Measurements from ENCODE around the gene CCDC71L. TPM values are rescaled to one million over a fixed set of nuclear protein-coding genes. Genes with fewer than 3 reads are reported as not detected.
A peak's percentile ranks its signal among the peaks of the same experiment; 100 is the strongest.

CCDC71L gene
- total RNA-seq, 1 donor = 40.6 TPM

DNA sequence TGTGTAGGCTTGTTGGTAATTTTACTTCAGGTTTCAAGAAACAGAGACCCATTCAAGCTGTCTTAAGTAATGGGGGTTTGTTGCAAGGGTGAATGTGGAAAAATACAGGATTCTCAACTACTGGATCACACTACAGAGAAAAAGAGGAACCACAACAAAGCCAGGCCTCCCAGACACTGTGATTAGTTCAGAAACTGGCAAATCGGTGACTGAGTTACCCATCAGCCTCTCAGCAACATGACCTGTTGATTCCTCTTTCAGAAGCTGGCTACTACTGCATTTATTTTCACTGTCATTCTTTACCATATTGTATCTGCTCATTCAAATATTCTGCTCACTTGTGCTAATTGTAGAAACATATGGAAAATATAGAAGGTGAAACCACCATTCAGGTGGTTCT is 16.0 kb downstream of the CCDC71L start:
- no peak overlapping the region for H3K4me3 ChIP-seq (ENCODE audit: low read depth, low read length)
- TF ChIP-seq, protein P1, sequence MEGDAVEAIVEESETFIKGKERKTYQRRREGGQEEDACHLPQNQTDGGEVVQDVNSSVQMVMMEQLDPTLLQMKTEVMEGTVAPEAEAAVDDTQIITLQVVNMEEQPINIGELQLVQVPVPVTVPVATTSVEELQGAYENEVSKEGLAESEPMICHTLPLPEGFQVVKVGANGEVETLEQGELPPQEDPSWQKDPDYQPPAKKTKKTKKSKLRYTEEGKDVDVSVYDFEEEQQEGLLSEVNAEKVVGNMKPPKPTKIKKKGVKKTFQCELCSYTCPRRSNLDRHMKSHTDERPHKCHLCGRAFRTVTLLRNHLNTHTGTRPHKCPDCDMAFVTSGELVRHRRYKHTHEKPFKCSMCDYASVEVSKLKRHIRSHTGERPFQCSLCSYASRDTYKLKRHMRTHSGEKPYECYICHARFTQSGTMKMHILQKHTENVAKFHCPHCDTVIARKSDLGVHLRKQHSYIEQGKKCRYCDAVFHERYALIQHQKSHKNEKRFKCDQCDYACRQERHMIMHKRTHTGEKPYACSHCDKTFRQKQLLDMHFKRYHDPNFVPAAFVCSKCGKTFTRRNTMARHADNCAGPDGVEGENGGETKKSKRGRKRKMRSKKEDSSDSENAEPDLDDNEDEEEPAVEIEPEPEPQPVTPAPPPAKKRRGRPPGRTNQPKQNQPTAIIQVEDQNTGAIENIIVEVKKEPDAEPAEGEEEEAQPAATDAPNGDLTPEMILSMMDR (IDR thresholded peaks at IDR 0.05; ENCODE audit: insufficient read depth, low read length) = no peak
- no peak for DNase-seq (ENCODE audit: low read depth)

DNA sequence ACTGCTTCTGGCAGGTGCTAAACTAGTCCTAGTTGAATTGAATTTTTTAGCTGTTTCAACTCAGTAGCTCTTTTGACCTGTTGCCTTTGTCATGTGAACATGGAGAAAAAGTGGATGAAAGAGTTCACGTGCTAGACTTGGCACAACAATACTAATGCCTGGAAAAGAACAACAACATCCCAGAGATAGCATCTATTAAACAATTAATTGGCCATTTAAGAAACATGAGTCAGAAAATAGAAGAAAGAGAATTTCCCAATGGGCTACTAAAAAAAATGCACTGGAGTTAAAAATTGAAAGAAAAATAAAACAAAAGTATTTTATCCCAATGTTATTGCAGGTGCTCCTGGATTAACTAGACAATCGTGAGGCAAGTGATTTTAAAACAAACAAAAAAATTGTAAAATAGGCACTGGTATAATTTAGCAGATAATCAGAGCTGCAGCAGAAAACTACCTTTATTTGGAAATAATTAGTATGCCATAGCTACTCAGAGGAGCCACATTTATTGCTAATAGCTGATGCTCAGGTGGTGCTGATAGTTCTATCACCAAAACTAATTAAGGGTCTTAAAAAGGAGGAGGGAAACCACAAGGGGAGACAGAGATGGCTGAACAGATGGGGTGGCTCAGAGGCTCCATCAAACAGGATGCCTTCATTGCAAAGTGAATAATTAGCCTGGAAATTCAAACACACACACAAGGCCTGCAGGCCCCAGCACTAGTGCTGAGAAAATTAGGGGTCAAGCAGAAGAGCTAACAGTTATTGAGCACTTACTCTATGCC is 17.6 kb downstream of the CCDC71L start:
- TF ChIP-seq, protein P1 (IDR thresholded peaks at IDR 0.05; ENCODE audit: insufficient read depth, low read length) = no peak
- H3K4me3 ChIP-seq (ENCODE audit: low read depth, low read length) = no peak overlapping the region

DNA sequence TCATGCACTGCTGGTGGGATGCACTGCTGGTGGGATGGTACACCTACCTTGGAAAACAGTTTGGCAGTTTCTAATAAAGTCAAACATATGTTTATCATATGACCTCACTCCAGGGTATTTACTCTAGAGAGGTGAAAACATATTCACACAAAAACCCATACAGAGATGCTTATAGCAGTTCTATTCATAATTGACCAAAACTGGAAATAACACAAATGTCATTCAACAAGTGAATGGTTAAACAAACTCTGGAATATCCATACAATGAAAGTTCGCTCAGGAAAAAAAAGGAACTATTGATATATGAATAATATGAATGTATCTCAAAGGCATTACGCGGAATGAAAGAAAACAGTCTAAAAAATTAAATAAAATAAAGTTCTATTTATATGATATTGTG is 19.5 kb downstream of the CCDC71L start:
- no peak overlapping the region for H3K4me3 ChIP-seq (ENCODE audit: low read depth, low read length)
- no peak for DNase-seq (ENCODE audit: low read depth)
- TF ChIP-seq, protein P1 (IDR thresholded peaks at IDR 0.05; ENCODE audit: insufficient read depth, low read length) = no peak

More for the DNA sequence above, 17.6 kb downstream of the CCDC71L start:
- DNase-seq (ENCODE audit: low read depth) = no peak

DNA sequence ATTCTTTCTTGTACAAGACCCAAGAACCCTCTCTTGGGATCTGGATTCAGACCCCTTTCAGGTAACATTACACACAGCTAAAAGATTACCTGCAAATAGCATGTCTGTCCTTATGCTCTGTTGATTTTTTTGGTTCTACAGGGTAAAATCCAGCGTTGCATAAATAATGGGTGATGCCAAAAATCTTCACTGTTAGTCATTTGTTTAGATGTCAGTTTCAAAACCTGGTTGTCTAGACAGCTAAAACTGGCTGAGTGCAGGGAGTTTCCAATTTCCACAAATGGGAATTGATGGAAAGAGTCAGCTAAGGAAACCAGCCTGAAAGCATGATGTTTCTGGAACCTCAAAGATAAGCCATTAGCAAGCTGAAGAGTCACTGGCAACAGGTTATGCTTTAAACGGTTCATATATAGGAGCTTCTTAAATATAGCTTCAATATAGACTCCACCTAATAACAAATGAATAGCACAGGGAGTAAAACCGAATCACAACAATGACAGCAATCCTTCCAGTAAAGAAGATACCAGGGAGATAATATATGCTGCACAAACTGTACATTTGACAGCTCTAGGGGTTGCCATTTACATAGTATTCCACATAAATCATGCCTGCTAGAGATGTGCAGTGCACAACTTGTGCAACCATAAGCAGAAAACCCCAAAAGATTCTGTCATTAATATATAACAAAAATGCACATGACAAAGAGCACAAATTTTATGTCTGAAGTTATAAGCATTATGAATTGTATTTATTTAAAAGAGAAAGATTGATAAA is 20.4 kb downstream of the CCDC71L start:
- no peak overlapping the region for H3K4me3 ChIP-seq (ENCODE audit: low read depth, low read length)
- TF ChIP-seq, protein P1 (IDR thresholded peaks at IDR 0.05; ENCODE audit: insufficient read depth, low read length) = no peak
- peak; percentile 79 for DNase-seq (ENCODE audit: low read depth)

DNA sequence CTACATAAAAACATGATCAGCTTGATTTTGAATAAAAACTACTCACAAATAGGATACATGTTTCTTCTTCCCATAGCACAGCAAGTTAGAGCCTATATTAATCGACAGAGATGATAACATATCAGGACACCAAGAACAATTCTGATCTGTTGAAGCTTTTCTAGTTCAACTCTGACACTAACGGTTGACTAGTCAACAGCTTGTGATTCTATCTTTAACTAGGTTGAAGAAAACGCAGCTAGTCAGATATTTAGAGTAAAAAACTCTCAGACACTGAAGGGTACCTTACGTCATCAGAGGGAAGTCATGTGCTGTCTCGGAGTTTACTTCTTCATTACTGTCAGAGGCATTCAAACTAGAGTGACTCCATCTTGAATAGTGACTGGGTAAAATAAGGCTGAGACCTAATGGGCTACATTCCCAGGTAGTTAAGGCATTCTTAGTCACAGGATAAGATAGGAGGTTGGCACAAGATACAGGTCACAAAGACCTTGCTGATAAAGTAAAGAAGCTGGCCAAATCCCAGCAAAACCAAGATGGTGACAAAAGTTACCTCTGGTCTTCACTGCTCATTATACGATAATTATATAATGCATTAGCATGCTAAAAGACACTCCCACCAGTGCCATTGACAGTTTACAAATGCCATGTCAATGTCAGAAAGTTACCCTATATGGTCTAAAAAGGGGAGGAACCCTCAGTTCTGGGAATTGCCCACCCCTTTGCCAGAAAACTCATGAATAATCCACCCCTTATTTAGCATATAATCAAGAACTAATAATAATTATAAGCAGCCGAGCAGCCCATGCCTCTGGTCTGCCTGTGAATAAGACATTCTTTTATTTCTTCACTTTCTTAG is 21.3 kb downstream of the CCDC71L start:
- TF ChIP-seq, protein P1 (IDR thresholded peaks at IDR 0.05; ENCODE audit: insufficient read depth, low read length) = no peak
- DNase-seq (ENCODE audit: low read depth) = no peak
- H3K4me3 ChIP-seq (ENCODE audit: low read depth, low read length) = no peak overlapping the region

DNA sequence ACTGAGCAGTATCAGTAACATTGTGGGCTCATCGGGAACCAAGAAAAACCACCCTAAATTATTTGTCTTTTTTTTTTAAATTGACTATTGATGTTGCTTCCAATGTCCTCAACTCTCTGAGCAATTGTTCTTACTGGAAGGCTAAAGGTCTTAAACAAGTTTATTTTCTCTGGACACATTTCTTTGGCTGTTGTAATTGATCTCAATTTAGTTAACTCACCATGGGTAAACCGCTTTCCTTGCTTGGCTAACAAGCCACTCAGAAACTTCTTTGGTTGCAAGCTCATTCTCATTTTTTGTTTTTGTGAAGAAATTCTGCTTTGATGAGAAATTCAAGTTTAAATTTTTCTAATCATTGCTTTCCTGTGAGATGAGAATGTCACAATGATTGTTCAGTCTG is 25.5 kb downstream of the CCDC71L start:
- no peak for DNase-seq (ENCODE audit: low read depth)
- TF ChIP-seq, protein P1 (IDR thresholded peaks at IDR 0.05; ENCODE audit: insufficient read depth, low read length) = no peak
- H3K4me3 ChIP-seq (ENCODE audit: low read depth, low read length) = no peak overlapping the region
